NT2/D1 (cell line): ENCODE data around the gene FLVCR1.
"Not testable (repeated sequence)": the region's sequence is repeated elsewhere in the genome, so short reads cannot be mapped to it uniquely, and the experiment has no call there.

Source experiments
- SUZ12 ChIP-seq: IDR thresholded peaks from 2 replicates; pipeline ENCODE4 v1.6.1; 2011; ENCODE audit not compliant: insufficient read length, insufficient read depth; ENCODE audit errors: extremely low read depth
- YY1 ChIP-seq: IDR thresholded peaks from 2 replicates; pipeline ENCODE4 v1.6.1; 2011; ENCODE audit not compliant: insufficient read length, insufficient read depth
- ZNF274 ChIP-seq: IDR thresholded peaks from 2 replicates; pipeline ENCODE4 v1.6.1; 2011; ENCODE audit warnings: mild to moderate bottlenecking, low read depth, low read length

DNA sequence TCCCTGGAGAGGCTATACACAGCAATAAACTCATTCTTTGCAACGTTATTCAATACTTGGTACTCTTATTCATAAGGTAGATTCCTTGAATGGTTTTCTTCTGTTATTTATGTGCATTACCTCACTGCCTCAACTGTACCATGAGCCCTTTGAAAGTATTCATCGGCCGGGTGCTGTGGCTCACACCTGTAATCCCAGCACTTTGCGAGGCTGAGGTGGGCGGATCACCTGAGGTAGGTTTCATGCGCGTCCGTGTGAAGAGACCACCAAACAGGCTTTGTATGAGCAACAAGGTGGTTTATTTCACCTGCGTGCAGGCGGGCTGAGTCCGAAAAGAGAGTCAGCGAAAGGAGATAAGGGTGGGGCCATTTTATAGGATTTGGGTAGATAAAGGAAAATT, 50.0 kb downstream of the FLVCR1 start:
- not testable (repeated sequence) for TF ChIP-seq ZNF274, YY1, SUZ12
